Left kidney (tissue), 2 donors: Measurements from ENCODE around the gene MNAT1. TPM values are rescaled to one million over a fixed set of nuclear protein-coding genes. Genes with fewer than 3 reads are reported as not detected.
"Not testable (repeated sequence)": the region's sequence is repeated elsewhere in the genome, so short reads cannot be mapped to it uniquely, and the experiment has no call there.

Experiments used
- DNase-seq: peaks from one replicate; pipeline ENCODE4 v3.0.0-alpha.2; 2013
- polyA plus RNA-seq: library from polyadenylated mRNA; unstranded; fragments of 120-200 nt; gene quantifications from one replicate; pipeline ENCODE4 v1.2.1, GENCODE V29; 2013; ENCODE audit not compliant: insufficient read length

Gene MNAT1
- polyA plus RNA-seq, 1 donor = 53.0 TPM

GRCh38 chr14:60796434-60796833, 61.9 kb downstream of the MNAT1 start:
- DNase-seq = no peak

DNA sequence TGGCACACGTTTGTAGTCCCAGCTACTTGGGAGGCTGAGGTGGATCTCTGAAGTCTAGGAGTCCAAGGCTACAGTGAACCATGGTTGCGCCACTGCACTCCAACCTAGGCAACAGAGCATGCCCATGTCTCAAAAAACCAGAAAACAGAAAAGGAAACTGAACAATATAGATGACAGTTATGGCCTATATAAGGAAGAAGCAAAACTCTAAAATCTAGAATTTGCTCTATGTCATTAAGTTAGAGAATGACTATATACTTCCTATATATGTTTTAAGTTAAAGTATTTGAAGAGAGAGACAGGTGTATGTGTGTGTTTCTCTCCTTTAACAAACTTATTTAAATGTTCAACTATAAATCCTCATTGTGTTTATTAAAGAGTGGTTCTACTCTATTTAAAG, 65.8 kb downstream of the MNAT1 start:
- DNase-seq = no peak

DNA sequence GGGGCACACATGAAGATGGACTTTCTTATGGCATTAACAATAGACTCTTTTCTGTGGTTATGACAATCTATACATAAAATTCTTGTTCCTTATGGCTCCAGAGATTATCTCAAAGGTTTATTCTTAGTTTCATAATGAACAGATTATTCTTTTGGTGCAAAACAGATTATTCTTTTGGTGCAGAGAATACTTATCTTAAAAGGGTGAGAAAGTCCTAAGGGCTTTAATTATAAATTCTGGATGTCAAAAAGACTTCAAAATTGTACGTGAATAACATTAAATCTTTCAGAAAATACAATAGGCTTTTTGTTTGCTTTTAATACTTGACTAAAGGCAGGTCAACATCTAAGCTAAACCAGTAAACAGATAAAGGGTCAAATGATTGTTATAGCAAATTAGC, 69.3 kb downstream of the MNAT1 start:
- DNase-seq = no peak

GRCh38 chr14:60805841-60806430, 71.4 kb downstream of the MNAT1 start:
- DNase-seq = no peak

GRCh38 chr14:60807247-60807646, 72.7 kb downstream of the MNAT1 start:
- DNase-seq = no peak

DNA sequence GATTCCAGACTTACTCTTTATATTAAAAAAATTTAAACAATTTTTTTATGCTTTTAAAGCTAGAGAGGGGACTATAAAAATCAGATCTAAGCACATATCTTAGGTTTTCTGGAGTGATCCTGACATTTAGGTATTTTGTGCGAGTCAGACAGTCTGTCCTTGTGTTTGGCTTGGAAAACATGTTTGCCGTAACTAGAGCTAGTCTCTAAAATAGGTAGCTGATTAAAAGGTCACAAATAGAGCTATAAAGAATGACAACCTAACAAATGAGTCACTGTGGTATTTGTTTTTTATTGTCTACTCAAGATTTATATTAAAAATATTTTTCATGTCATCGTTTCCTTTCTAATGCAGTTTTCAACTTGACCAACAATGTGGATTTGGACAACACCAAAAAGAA, 73.4 kb downstream of the MNAT1 start:
- no peak for DNase-seq

GRCh38 chr14:60812987-60813386, 78.4 kb downstream of the MNAT1 start:
- DNase-seq = no peak

DNA sequence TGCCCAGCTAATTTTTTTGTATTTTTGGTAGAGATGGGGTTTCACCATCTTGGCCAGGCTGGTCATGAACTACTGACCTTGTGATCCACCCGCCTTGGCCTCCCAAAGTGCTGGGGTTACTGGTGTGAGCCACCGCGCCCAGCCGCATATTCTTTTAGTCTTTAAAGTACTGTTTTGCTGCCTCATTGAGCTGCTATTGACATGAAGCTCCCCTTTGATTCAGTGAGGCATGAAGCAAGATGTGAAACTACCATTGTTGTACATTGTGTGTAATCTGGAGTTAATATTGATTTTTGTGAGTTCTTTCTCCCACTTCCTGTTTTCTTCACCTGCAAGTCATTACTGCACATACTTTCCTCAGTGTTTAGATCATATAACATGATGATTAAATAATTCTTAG, 80.8 kb downstream of the MNAT1 start:
- DNase-seq = no peak

DNA sequence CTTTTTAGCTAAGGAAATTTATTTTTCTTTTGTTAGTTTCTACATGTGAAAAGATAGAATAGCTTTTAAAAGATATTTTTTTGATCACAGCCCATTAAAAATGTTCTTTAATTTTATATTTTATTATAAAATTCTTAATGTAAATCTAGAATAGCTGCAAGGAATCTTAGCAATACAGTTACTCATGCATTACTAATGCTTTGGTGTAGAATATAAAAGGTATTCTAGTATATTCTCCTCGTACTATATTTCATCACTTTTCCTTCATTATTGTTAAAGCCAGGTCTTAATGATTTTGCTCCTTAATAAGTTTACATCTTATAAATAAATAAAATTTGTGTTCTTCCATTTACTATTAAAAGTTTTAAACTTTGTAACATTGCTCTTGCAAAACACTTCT, 82.6 kb downstream of the MNAT1 start:
- DNase-seq = no peak

DNA sequence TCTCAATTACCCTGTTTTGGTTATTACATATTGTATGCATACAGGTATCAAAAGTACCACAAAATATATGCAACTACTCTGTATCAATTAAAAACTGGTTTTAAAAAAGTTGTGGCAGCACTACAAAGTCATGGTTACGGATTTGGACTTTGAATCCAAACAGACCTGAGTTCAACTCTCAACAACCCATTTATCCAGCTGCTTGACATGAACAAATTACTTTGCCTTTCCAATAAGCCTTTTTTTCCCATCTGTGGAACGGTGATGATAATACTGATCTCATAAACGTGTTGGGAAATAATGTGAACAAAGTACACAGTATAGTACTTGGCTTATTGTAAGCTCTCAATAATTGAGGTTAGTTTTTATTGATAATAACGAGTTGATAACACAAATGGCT, 85.0 kb downstream of the MNAT1 start:
- DNase-seq = no peak

GRCh38 chr14:60838601-60839000, 104.0 kb downstream of the MNAT1 start:
- DNase-seq = no peak

GRCh38 chr14:60839057-60839456, 104.5 kb downstream of the MNAT1 start:
- no peak for DNase-seq

GRCh38 chr14:60839657-60840056, 105.1 kb downstream of the MNAT1 start:
- DNase-seq = no peak

DNA sequence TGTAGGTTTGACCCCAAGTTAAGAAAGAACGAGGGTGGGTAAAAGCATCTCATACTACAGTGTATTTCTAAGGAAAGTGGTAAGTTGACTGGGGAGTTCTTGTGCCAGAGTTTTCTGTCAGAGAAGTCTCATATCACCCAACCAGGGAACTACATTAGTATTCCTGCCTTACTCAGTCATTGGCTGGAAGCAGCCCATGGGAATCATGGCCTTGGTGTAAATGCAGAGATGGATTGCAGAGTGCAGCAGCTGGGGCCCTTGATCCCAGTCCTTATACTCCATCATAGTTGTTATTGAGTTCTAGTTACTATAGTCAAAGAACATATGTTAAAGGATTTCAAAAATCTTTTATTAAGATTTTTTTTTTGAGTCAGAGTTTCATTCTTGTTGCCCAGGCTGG, 105.8 kb downstream of the MNAT1 start:
- DNase-seq = no peak

DNA sequence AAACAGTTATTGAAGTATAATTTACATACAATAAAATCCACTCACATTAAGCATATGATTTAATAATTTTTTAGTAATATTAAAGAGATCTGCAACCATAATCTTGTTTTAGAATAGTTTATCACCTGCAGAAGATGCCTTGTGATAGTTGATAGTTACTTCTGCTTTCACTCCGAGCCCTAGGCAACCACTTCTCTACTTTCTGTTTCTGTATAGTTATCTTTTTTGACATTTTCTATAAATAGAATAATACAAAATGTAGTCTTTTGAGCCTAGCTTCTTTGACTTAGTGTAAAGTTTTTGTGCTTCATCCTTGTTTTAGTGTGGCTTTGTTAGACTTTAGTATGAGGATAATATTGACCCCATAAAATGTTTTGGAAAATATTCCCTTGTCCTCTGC, 111.0 kb downstream of the MNAT1 start:
- DNase-seq = no peak

- DNase-seq = no peak
Observed at GRCh38 chr14:60848066-60848465, 113.5 kb downstream of the MNAT1 start.

- not testable (repeated sequence) for DNase-seq
Observed at GRCh38 chr14:60851692-60852091, 117.1 kb downstream of the MNAT1 start.

DNA sequence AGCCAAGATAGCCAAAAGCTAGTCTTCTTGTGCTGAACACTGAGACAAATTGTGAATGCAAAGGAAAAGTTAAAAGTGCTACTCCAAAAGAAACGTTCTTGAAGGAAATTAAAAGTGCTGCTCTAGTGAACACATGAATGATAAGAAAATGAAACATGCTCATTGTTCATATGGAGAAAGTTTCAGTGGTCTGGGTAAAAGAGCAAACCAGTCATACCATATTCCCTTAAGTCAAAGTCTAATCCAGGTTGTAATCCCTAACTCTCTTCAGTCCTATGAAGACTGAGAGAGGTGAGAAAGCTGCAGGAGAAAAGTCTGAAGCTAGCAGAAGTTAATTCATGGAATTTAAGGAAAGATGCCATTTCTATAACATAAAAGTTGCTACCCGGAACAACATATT, 121.5 kb downstream of the MNAT1 start:
- no peak for DNase-seq

DNA sequence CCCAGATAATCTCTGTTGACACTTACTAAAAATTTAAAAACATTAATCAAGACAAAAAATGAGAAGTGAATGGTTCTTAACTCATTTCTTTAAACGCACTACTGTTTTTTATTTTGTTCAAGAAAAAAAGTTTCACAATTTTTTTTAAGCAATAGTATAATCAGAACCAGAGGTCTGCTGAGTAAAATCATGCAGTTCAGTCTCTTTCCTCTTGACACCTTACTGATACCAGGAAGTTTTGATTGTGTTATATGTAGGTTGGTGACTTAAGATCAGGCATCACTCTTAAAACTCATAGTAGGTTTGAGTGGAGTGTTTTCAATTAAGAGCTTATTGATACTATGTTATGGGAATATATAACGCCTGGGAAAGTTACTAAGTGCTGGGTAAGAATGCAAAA, 125.0 kb downstream of the MNAT1 start:
- DNase-seq = no peak

GRCh38 chr14:60861545-60862140, 127.1 kb downstream of the MNAT1 start:
- no peak for DNase-seq

DNA sequence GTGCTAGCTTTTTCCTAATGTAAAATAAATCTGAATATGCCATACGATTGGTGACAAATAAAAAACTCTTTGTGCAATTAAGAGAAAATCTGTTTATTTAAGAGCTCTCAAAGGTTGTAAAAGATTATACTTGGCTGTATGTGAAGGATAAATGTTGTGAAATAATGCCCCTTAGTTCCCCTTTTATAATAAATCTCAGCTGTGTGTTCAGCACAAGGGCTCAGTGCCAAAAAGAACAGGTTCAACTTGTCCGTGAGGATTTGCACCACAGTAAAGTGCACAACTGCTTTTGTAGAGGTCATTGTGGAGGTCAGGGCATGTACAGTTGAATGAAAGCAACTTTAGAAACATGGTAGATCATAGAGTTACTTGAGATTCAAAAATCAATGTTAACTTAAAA, 127.7 kb downstream of the MNAT1 start:
- DNase-seq = peak; percentile 60

- DNase-seq = no peak
Observed at GRCh38 chr14:60863249-60863648, 128.7 kb downstream of the MNAT1 start.

GRCh38 chr14:60865378-60866127, 131.0 kb downstream of the MNAT1 start:
- DNase-seq = no peak
